ENCODE data around the gene LCN15.

DNA sequence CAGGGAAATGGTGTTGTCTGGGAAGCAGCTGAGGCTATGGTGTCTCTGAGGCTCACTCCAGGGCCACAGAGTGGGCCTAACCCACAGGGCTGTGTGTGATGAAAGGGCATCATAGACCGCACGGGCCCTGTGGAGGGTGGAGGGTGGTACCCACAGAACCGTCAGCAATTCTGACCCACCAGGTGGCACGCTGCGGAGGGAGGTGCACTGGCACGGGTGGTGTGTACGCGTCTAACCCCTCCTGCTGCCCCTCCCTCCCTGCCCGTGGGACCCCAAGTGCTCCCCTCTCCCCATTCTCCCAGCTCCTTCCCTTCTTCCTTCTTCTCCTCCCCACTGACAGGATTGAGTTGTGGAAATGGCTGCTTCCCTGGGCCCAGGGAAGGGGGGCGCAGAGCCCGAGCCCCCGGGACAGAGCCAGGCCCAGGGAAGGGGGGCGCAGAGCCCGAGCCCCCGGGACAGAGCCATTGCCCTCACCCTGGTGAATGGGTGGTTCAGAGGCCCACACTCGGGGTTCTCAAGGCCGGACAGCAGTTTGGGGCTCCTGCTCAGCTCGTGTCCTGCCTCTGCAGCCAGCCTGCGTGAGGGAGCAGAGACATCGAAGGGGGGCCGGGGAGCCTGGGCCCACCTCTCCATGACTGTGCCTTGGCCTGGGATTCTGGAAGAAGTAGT is 28.4 kb downstream of the LCN15 start:
- TF ChIP-seq RXRA (IDR thresholded peaks at IDR 0.05) (no peak), ATF3 (IDR thresholded peaks at IDR 0.05) (no peak), YY1 (IDR thresholded peaks at IDR 0.05) (no peak), REST (IDR thresholded peaks at IDR 0.05) (no peak), HNF4G (IDR thresholded peaks at IDR 0.05) (no peak), EGR1 (IDR thresholded peaks at IDR 0.05; ENCODE audit: low read depth in 2 of 2) (no peak), TAF1 (conservative IDR thresholded peaks at IDR 0.05) (no peak), GABPA (IDR thresholded peaks at IDR 0.05 in 1 of 2, conservative IDR thresholded peaks at IDR 0.05 in 1 of 2) (no peak), RAD21 (IDR thresholded peaks at IDR 0.05) (no peak)
- TF ChIP-seq, protein P1, sequence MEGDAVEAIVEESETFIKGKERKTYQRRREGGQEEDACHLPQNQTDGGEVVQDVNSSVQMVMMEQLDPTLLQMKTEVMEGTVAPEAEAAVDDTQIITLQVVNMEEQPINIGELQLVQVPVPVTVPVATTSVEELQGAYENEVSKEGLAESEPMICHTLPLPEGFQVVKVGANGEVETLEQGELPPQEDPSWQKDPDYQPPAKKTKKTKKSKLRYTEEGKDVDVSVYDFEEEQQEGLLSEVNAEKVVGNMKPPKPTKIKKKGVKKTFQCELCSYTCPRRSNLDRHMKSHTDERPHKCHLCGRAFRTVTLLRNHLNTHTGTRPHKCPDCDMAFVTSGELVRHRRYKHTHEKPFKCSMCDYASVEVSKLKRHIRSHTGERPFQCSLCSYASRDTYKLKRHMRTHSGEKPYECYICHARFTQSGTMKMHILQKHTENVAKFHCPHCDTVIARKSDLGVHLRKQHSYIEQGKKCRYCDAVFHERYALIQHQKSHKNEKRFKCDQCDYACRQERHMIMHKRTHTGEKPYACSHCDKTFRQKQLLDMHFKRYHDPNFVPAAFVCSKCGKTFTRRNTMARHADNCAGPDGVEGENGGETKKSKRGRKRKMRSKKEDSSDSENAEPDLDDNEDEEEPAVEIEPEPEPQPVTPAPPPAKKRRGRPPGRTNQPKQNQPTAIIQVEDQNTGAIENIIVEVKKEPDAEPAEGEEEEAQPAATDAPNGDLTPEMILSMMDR (IDR thresholded peaks at IDR 0.05; ENCODE audit: low read depth, low read length, missing input control), result no peak
- TF ChIP-seq, protein P2, sequence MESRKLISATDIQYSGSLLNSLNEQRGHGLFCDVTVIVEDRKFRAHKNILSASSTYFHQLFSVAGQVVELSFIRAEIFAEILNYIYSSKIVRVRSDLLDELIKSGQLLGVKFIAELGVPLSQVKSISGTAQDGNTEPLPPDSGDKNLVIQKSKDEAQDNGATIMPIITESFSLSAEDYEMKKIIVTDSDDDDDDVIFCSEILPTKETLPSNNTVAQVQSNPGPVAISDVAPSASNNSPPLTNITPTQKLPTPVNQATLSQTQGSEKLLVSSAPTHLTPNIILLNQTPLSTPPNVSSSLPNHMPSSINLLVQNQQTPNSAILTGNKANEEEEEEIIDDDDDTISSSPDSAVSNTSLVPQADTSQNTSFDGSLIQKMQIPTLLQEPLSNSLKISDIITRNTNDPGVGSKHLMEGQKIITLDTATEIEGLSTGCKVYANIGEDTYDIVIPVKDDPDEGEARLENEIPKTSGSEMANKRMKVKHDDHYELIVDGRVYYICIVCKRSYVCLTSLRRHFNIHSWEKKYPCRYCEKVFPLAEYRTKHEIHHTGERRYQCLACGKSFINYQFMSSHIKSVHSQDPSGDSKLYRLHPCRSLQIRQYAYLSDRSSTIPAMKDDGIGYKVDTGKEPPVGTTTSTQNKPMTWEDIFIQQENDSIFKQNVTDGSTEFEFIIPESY (IDR thresholded peaks at IDR 0.05), result no peak

All from liver (tissue), 3 donors.